Peyer's patch (tissue), 4 donors: ENCODE data around the gene PPOX.

Experiments
- CTCF ChIP-seq, 6 experiments: fragments of 450-650 bp in 4 of 6; fragments of 200-600 bp in 2 of 6; sonication (generic) in 1 of 6; IDR thresholded peaks; one replicate each; pipeline ENCODE4 v1.5.1; 2017 to 2019; ENCODE audit warnings: antibody characterized with exemption in 6 of 6, mild to moderate bottlenecking in 3 of 6, moderate library complexity in 1 of 6
- POLR2A ChIP-seq, 2 donors: fragments of 450-650 bp; IDR thresholded peaks; one replicate each; pipeline ENCODE4 v1.5.1; 2017; ENCODE audit warnings: antibody characterized with exemption in 2 of 2, mild to moderate bottlenecking in 2 of 2, moderate library complexity in 2 of 2

- no peak for TF ChIP-seq CTCF (IDR thresholded peaks at IDR 0.05)
- TF ChIP-seq POLR2A (IDR thresholded peaks at IDR 0.05), result no peak
These were observed 37.4 kb upstream of the PPOX start for GRCh38 chr1:161128591-161129420.
